Kidney (tissue), 14 donors: ENCODE results near the gene SRRM5. TPM values are rescaled to one million over a fixed set of nuclear protein-coding genes. Genes with fewer than 3 reads are reported as not detected.
A peak's percentile ranks its signal among the peaks of the same experiment; 100 is the strongest.

Experiments used
- DNase-seq, 5 donors: peaks; one replicate each; pipeline ENCODE4 v3.0.0-alpha.2; 2013 to 2020
- FAIRE-seq: peaks from 2 replicates; lab custom pipeline; 2012; peaks lifted over from hg19 to GRCh38; lab: Jason Lieb, UNC
- H3K27ac ChIP-seq, 2 donors: one replicate each; pipeline ENCODE4 v1.7.0; 2013; ENCODE audit warnings: low read depth in 2 of 2, low read length in 2 of 2, inconsistent platforms in 1 of 2
- H3K27me3 ChIP-seq: one replicate; pipeline ENCODE4 v1.7.1; 2013; ENCODE audit warnings: low read length, inconsistent platforms; ENCODE audit not compliant: control insufficient read depth, insufficient read depth
- H3K36me3 ChIP-seq, 3 donors: one replicate each; pipeline versions ENCODE4 v1.7.0 to v1.7.1; 2013; ENCODE audit warnings: low read length in 3 of 3, control low read depth in 1 of 3, inconsistent platforms in 1 of 3; ENCODE audit not compliant: insufficient read depth in 3 of 3, control insufficient read depth in 2 of 3
- H3K4me1 ChIP-seq, 3 donors: one replicate each; pipeline versions ENCODE4 v1.7.0 to v1.7.1; 2013; ENCODE audit warnings: low read length in 3 of 3, inconsistent platforms in 1 of 3, low read depth in 1 of 3; ENCODE audit not compliant: control insufficient read depth in 2 of 3, insufficient read depth in 2 of 3
- H3K4me3 ChIP-seq, 3 donors: one replicate each; pipeline versions ENCODE4 v1.7.0 to v1.8.1; 2013; ENCODE audit warnings: low read length in 3 of 3, control low read depth in 1 of 3, inconsistent platforms in 1 of 3
- H3K9ac ChIP-seq, 3 donors: one replicate each; pipeline versions ENCODE4 v1.7.0 to v1.7.1; 2013; ENCODE audit warnings: low read length in 3 of 3, control low read depth in 1 of 3, inconsistent platforms in 1 of 3
- H3K9me3 ChIP-seq, 3 donors: one replicate each; pipeline versions ENCODE4 v1.7.0 to v1.7.1; 2013; ENCODE audit warnings: low read length in 3 of 3, control low read depth in 1 of 3, inconsistent platforms in 1 of 3; ENCODE audit not compliant: control insufficient read depth in 2 of 3, insufficient read depth in 1 of 3
- intact Hi-C: fragments of 100-400 bp; cut with DNase I; formaldehyde crosslinking; loops from one replicate; pipeline ENCODE4 v1.11.1; 2022
- polyA plus RNA-seq: library from polyadenylated mRNA; stranded (reverse); fragments of 350-450 nt; fragmentation: Illumina TruSeq; extraction: RNeasy Lipid Tissue Mini Kit (QIAGEN cat#74804); gene quantifications from one replicate; pipeline ENCODE4 v1.2.3, GENCODE V29; 2014; ENCODE audit warnings: low read depth, low replicate concordance; ENCODE audit not compliant: insufficient read depth
- total RNA-seq: library from RNA; stranded (reverse); fragmentation: NEBNext Ultra II Directional; extraction: Animal tissue kit (Norgen Biotek cat#: 25700); gene quantifications from one replicate; pipeline ENCODE4 v1.2.1, GENCODE V29; 2021
- TF ChIP-seq, protein P1 (sequence below): IDR thresholded peaks from 3 replicates; pipeline ENCODE4 v1.5.1; 2012; ENCODE audit warnings: mild to moderate bottlenecking, moderate library complexity, borderline replicate concordance; ENCODE audit not compliant: insufficient read depth; ENCODE audit errors: extremely low read depth
- donor health status: control.
- donor health status: control.
- donor health status: control.
- donor health status: control.
- donor health status: control.
- donor health status: DM: yes; HTN: yes; CAD: no.
- donor health status: Normal renal cell carcinoma (clear cell type).

SRRM5 gene
- total and polyA plus RNA-seq, 2 donors from 2014 or later, result 0.22 to 0.28 TPM

GRCh38 chr19:43620061-43621001 lies 8.4 kb downstream of the SRRM5 start:
- Histone ChIP-seq H3K27ac (peak overlapping the region; percentile 93 to 95), H3K27me3 (no peaks in the 10 kb centered on the region), H3K9ac (peak overlapping the region; percentile 24 to 83 (median 80)), H3K9me3 (no peaks in the 10 kb centered on the region), H3K4me3 (peak overlapping the region; percentile 79 to 97 (median 92)), H3K4me1 (peaks cover 0 to 7% (median 0%) of the 10 kb centered on the region in 3 donors), H3K36me3 (no peaks in the 10 kb centered on the region)
- TF ChIP-seq, protein P1, sequence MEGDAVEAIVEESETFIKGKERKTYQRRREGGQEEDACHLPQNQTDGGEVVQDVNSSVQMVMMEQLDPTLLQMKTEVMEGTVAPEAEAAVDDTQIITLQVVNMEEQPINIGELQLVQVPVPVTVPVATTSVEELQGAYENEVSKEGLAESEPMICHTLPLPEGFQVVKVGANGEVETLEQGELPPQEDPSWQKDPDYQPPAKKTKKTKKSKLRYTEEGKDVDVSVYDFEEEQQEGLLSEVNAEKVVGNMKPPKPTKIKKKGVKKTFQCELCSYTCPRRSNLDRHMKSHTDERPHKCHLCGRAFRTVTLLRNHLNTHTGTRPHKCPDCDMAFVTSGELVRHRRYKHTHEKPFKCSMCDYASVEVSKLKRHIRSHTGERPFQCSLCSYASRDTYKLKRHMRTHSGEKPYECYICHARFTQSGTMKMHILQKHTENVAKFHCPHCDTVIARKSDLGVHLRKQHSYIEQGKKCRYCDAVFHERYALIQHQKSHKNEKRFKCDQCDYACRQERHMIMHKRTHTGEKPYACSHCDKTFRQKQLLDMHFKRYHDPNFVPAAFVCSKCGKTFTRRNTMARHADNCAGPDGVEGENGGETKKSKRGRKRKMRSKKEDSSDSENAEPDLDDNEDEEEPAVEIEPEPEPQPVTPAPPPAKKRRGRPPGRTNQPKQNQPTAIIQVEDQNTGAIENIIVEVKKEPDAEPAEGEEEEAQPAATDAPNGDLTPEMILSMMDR, result no peak
- DNase-seq (peak in 1 of 5 donors; percentile 28), FAIRE-seq (no peak)
- intact Hi-C loops, result no loop called here

DNA sequence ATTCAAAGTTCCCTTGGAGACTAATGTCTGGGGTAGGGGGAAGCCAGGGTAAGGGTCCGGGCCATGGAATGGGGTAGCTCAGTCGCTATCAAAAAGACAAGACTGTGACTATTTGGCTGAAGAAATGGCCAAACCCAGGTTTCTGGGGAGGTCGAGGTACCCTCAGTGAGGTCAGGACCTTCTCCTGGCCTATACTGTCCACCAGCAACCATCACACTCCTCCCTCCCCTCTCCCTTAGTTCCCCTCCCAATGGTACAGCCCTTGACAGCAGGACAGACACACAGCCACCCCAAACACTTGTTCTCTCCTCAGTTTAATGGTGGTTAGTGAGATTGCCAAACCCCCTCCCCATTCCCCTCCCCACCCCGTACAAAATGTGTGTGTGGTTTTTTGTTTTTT lies 10.2 kb downstream of the SRRM5 start:
- Histone ChIP-seq H3K9ac (no peak overlapping the region), H3K4me3 (no peak overlapping the region), H3K4me1 (peaks cover 0 to 7% (median 0%) of the 10 kb centered on the region in 3 donors), H3K36me3 (no peaks in the 10 kb centered on the region), H3K27ac (no peak overlapping the region), H3K27me3 (no peaks in the 10 kb centered on the region), H3K9me3 (no peaks in the 10 kb centered on the region)
- TF ChIP-seq, protein P1, result no peak
- intact Hi-C loops, result no loop called here
- DNase-seq, result no peak
- FAIRE-seq, result no peak

DNA sequence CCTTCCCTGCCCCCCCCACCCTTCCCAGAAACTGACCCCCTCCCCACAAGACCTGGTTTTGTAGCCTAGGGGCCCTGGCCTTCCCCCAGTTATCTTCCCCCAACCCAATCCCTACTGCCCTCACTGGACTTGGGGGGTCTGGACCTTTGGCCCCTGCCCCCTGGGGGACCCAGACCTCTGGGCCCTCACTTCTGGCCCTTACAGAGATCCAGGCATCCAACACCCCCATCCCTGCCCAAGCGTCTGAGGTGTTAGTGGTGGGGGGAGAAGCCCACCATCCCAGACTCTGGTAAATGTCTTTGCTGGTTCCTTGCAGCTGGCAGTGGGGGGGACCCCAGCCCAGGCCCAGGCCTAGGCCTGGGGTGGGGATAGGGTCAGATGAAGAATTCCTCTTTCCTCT lies 11.1 kb downstream of the SRRM5 start:
- no peak for FAIRE-seq
- Histone ChIP-seq H3K9me3 (no peaks in the 10 kb centered on the region), H3K9ac (no peak overlapping the region), H3K36me3 (no peaks in the 10 kb centered on the region), H3K4me1 (peaks cover 0 to 7% (median 0%) of the 10 kb centered on the region in 3 donors), H3K27ac (no peak overlapping the region), H3K4me3 (no peak overlapping the region), H3K27me3 (no peaks in the 10 kb centered on the region)
- intact Hi-C loops, result no loop called here
- TF ChIP-seq, protein P1, result no peak
- DNase-seq, result no peak
